GM21576 (cell line): ENCODE results near the gene USP3.
"Not testable (repeated sequence)": the region's sequence is repeated elsewhere in the genome, so short reads cannot be mapped to it uniquely, and the experiment has no call there.

Source experiments
- ATAC-seq: cut with Tn5 transposase; IDR thresholded peaks from one replicate; pipeline ENCODE4 v1.9.1; 2021; ENCODE audit warnings: mild to moderate bottlenecking, moderate library complexity; ENCODE audit not compliant: unreplicated experiment

USP3 gene

GRCh38 chr15:63509955-63510940 lies 5.9 kb downstream of the USP3 start:
- ATAC-seq: no peak

GRCh38 chr15:63512148-63512547 lies 7.8 kb downstream of the USP3 start:
- ATAC-seq: no peak

GRCh38 chr15:63513271-63513670 lies 8.9 kb downstream of the USP3 start:
- no peak for ATAC-seq

- no peak for ATAC-seq
These were observed 9.3 kb downstream of the USP3 start for GRCh38 chr15:63513728-63514127.

DNA sequence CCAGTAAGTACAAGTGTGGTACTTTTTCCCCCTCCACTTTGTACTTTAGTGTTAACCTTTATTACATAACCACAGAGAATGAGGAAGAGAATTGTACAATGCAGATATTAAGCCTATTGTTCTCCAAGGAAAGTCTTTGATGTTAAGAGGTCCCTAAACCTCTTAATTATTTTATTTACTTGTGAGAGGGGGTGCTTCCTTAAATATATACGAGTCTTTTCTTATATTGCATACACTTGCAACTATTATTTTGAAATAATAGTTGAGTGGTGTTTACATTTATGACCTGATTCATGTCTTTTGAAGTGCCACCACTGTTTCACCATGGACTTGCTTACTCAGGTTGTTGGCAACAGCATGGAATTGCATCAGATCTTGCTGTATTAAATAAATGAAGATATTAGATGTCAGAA lies 10.1 kb downstream of the USP3 start:
- ATAC-seq: no peak

- no peak for ATAC-seq
These were observed 12.8 kb downstream of the USP3 start for GRCh38 chr15:63517202-63517601.

- no peak for ATAC-seq
These were observed 13.2 kb downstream of the USP3 start for GRCh38 chr15:63517628-63518027.

GRCh38 chr15:63519041-63519440 lies 14.6 kb downstream of the USP3 start:
- ATAC-seq: no peak

DNA sequence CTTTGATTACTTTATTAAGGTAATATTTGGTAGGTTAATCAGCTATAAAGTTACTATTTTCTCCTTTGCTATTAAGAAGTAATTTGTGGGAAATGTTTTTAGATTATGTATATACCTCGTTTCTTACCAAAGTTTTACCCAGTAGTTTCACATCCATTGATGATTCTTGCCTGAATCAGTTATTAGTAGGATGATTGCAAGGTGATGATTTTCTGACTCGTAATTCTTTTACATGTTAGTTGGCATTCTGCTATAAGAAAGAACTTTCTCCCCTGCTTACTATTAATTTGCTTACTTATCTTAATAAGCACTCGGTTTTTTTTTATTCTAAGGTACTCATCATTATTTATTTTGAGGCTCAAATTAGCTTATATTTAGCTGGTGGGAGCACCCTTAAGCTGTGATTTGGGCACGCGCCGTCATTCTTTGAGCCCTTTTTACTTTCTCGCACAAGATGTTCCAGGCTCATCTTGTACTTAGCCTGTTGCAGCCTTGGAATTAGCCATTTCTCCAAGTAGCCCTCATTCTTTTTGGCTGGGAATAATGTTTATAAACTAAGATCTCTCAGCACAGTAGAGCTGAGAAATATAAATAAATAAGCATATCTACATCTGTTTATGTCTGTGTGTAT lies 15.3 kb downstream of the USP3 start:
- no peak for ATAC-seq

- not testable (repeated sequence) for ATAC-seq
These were observed 16.1 kb downstream of the USP3 start for GRCh38 chr15:63520462-63520861.

- ATAC-seq: no peak
These were observed 17.8 kb downstream of the USP3 start for GRCh38 chr15:63522225-63522578.

DNA sequence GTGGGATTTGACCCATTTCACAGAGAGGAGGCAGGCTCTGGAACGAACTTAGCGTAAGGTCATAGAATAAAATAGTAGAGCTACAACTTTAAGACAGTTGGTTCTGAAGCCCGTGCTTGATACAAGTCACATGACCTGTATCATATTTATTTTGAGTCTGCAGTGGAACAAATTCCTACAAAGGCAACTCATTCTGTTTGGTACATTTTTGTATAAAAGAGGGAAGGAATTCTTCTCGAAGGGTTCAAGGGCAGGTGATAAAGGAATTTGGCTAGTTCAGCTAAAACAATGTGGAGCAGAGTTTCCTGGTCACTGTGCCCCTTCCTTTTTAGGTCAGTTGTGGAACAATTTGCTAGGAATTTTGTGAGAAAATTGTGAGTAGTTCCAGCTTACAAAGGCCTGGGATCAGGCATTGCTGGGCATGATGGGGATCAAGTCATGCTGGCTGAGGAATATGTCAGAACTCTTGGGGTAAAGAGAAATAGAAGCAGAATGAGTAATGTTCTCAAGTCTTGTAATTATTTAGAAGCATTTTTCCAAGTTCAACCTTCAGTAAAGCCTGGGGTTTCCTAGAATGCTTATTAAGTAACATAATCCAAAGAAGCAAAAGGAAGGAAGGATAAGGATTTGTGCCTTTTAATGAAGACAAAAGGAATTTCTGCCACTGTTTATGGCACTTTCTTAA lies 19.1 kb downstream of the USP3 start:
- no peak for ATAC-seq

DNA sequence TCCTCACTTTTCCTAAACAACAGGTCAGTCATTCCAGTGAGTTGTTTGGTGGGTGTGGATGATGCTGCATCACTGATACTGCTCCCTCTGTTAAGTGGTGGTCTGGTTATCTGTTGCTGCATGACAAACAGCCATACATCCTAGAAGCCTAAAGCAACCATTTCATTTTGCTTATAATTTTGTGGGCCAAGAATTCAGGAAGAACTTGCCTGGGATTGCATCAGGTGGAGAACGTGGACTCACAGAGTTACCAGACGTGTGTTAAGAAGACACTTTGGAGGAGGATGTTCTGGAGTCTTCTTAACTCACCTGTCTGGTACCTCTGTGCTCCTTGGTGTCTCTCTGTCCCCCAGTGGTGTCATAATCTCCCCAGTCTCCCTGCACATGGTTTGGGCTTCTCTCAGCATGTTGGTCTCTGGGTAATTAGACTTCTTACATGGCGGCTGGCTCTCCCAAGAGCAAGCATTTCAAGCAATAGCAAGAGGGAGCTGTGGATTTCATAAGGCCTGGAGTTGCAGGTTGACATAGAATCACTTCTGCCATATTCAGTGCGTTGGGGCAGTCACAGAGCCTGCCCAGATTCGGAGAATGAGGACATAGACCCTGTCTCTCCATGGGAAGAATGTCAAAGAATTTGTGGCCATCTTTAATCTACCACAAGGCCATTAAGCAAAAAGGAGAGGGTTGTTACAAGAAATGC lies 20.1 kb downstream of the USP3 start:
- no peak for ATAC-seq

DNA sequence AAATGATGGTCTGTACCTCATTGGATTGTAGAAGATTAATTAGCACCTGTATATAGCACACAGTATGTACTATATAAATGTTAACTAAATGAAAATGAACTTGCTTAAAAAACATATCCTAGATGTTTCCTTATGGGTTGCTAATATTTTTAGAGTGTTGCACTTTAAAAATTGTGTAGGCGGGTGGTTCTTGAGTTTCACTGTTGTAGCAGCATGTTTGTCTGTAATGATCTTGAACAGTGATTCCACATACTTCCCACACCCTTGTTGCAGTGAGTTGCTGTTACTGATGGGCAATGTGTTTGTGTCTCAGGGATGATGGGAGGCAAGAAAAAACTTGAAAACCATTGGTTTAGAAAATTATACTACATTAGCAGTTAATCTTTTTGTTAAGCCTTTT lies 22.0 kb downstream of the USP3 start:
- ATAC-seq: no peak

GRCh38 chr15:63528138-63528659 lies 23.8 kb downstream of the USP3 start:
- ATAC-seq: no peak

DNA sequence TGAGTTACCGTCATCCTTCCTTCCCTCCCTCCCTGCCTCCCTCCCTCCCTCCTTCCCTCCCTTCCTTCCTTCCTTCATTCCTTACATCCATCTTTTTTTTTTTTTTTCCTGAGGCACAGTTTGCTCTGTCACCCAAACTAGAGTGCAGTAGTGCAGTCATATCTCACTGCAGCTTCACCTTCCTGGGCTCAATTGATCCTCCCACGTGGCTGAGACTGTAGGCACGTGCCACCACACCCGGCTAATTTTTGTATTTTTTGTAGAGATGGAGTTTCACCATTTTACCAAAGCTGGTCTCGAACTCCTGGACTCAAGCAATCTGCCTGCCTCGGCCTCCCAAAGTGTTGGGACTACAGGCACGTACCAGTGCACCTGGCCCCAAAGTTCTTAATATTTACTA lies 25.8 kb downstream of the USP3 start:
- ATAC-seq: no peak

DNA sequence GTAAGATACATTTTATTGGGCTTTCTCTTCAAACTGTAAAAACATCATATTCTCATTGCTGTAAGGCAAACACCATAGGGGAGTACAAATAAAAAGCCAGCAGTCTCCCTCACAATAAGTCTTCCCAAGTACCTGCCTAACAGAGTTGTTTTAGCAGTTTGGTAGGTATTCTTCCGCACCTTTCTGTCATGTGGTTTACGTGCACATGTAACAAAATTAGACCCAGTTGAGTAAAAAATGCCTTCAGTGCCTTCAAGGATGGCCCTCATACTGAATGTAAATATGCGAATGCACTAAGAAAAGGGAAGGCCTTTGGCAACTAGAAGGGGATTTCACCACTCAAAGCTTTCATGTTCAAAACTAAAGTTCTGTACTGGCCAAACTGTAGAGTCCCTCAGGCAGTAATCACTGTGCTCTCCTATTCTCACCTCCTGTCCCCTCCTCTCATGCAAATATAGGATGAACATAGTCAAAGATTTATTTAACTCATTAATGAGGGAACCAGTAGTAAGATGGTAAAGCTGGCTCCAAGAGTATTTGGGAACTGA lies 26.4 kb downstream of the USP3 start:
- no peak for ATAC-seq

GRCh38 chr15:63531586-63531985 lies 27.2 kb downstream of the USP3 start:
- ATAC-seq: no peak

GRCh38 chr15:63532307-63532744 lies 27.9 kb downstream of the USP3 start:
- ATAC-seq: no peak

DNA sequence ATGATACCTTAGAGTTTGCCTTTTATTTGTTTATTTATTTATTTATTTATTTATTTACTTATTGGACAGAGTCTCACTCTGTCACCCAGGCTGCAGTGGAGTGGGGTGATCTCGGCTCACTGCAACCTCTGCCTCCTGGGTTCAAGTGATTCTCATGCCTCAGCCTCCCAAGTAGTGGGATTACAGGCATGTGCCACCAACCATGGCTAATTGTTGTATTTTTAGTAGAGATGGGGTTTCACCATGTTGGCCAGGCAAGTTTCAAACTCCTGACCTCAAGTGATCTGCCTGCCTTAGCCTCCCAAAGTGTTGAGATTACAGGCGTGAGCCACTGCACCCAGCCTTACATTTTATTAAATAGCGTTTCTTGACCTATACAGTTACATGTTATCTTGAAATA lies 30.5 kb downstream of the USP3 start:
- not testable (repeated sequence) for ATAC-seq
